Mucosa of descending colon (tissue), 3 donors: ENCODE data around the gene TPT1. TPM values are rescaled to one million over a fixed set of nuclear protein-coding genes. Genes with fewer than 3 reads are reported as not detected.

Source experiments
- ATAC-seq: fragments of 200-7000 bp; cut with Tn5 transposase; one replicate; pipeline ENCODE4 v1.9.1; 2020; ENCODE audit warnings: mild to moderate bottlenecking, moderate library complexity
- DNase-seq, 3 donors: peaks; one replicate each; pipeline ENCODE4 v3.0.0-alpha.2; 2020
- H3K36me3 ChIP-seq: fragments of 200-600 bp; one replicate; pipeline ENCODE4 v1.8.0; 2021; ENCODE audit warnings: low read depth, mild to moderate bottlenecking
- H3K4me1 ChIP-seq: fragments of 200-600 bp; one replicate; pipeline ENCODE4 v1.8.0; 2021; ENCODE audit warnings: low read depth, mild to moderate bottlenecking
- H3K4me3 ChIP-seq: fragments of 200-600 bp; one replicate; pipeline ENCODE4 v1.8.0; 2021; ENCODE audit warnings: mild to moderate bottlenecking
- H3K9me3 ChIP-seq: fragments of 200-600 bp; one replicate; pipeline ENCODE4 v1.8.0; 2021; ENCODE audit warnings: mild to moderate bottlenecking
- CTCF ChIP-seq: fragments of 200-600 bp; IDR thresholded peaks from one replicate; pipeline ENCODE4 v1.8.0; 2022; ENCODE audit warnings: antibody characterized with exemption, mild to moderate bottlenecking
- intact Hi-C, 2 donors: fragments of 100-400 bp; cut with DNase I in 1 of 2; cut with micrococcal nuclease in 1 of 2; formaldehyde crosslinking; loops; one replicate each; pipeline versions ENCODE4 v1.11.0 to v1.11.1; 2022; cut with DNase I, micrococcal nuclease
- total RNA-seq, 3 donors: library from RNA; stranded (reverse); fragmentation: NEBNext Ultra II Directional in 2 of 3; extraction: Animal tissue kit (Norgen Biotek cat#: 25700) in 2 of 3; gene quantifications; one replicate each; pipeline versions ENCODE4 v1.2.1 to v1.2.4, GENCODE V29; 2021 to 2023
- donor health status: DM: no; HTN: no; CAD: no; lungs with moderate emphysema.
- donor health status: DM: no; HTN: no; CAD: no.
- donor health status: DM: no; HTN: yes; CAD: no.

The TPT1 gene
- total RNA-seq, 3 donors from 2014 or later = 3,253 to 4,069 (median 3,560) TPM

- TF ChIP-seq CTCF = no peak
- DNase-seq (no peak), ATAC-seq (no peak)
- Histone ChIP-seq H3K4me1 (peaks cover 24% of the 10 kb centered on the region), H3K36me3 (peaks cover 18% of the 10 kb centered on the region), H3K4me3 (peak overlapping the region; percentile 100), H3K9me3 (no peaks in the 10 kb centered on the region)
- intact Hi-C loops = no loop called here
Measured at GRCh38 chr13:45339399-45339798, 1.6 kb downstream of the TPT1 start.

- intact Hi-C loops = no loop called here
- peaks cover 18% of the 10 kb centered on the region for H3K36me3 ChIP-seq
- no peak for DNase-seq
- peaks cover 28% of the 10 kb centered on the region for H3K4me1 ChIP-seq
- no peaks in the 10 kb centered on the region for H3K9me3 ChIP-seq
- ATAC-seq = no peak
- TF ChIP-seq CTCF = no peak
- no peak overlapping the region for H3K4me3 ChIP-seq
Measured at GRCh38 chr13:45337803-45338202, 3.2 kb downstream of the TPT1 start.

GRCh38 chr13:45337395-45337794 is 3.6 kb downstream of the TPT1 start:
- TF ChIP-seq CTCF = no peak
- DNase-seq (no peak), ATAC-seq (no peak)
- Histone ChIP-seq H3K4me1 (peaks cover 25% of the 10 kb centered on the region), H3K36me3 (peaks cover 18% of the 10 kb centered on the region), H3K4me3 (no peak overlapping the region), H3K9me3 (no peaks in the 10 kb centered on the region)
- intact Hi-C loops = no loop called here

GRCh38 chr13:45336025-45336800 is 4.8 kb downstream of the TPT1 start:
- no peaks in the 10 kb centered on the region for H3K9me3 ChIP-seq
- ATAC-seq (no peak), DNase-seq (no peak)
- no peak overlapping the region for H3K4me3 ChIP-seq
- H3K36me3 ChIP-seq = peaks cover 18% of the 10 kb centered on the region
- H3K4me1 ChIP-seq = peaks cover 22% of the 10 kb centered on the region
- intact Hi-C loops = no loop called here
- TF ChIP-seq CTCF = no peak

- Histone ChIP-seq H3K4me3 (no peak overlapping the region), H3K9me3 (no peaks in the 10 kb centered on the region), H3K4me1 (peaks cover 22% of the 10 kb centered on the region), H3K36me3 (peaks cover 18% of the 10 kb centered on the region)
- no peak for DNase-seq
- intact Hi-C loops = no loop called here
- no peak for ATAC-seq
- no peak for TF ChIP-seq CTCF
Measured at GRCh38 chr13:45335397-45336024, 5.5 kb downstream of the TPT1 start.
